Neural progenitor cell (in vitro differentiated cells): ENCODE measurements around the gene ALK. TPM values are rescaled to one million over a fixed set of nuclear protein-coding genes. Genes with fewer than 3 reads are reported as not detected.
"Not testable (repeated sequence)": the region's sequence is repeated elsewhere in the genome, so short reads cannot be mapped to it uniquely, and the experiment has no call there.

Experiments used
- DNase-seq: peaks from one replicate; pipeline ENCODE4 v3.0.0-alpha.2; 2016; ENCODE audit warnings: low spot score
- H2AFZ ChIP-seq: fragments of 200-600 bp; sonication (generic); replicated peaks from 2 replicates; pipeline ENCODE4 v1.6.1; 2016; ENCODE audit warnings: antibody characterized with exemption
- H3F3A ChIP-seq: fragments of 200-600 bp; sonication (generic); 2 replicates; pipeline ENCODE4 v1.6.1; 2016; ENCODE audit warnings: antibody characterized with exemption, low read depth
- H3K27ac ChIP-seq: fragments of 200-600 bp; sonication (generic); 2 replicates; pipeline ENCODE4 v1.5.1; 2016; ENCODE audit warnings: mild to moderate bottlenecking
- H3K27me3 ChIP-seq: fragments of 200-600 bp; sonication (generic); 2 replicates; pipeline ENCODE4 v1.6.1; 2016; ENCODE audit warnings: mild to moderate bottlenecking, moderate library complexity
- H3K36me3 ChIP-seq: fragments of 200-600 bp; sonication (generic); 2 replicates; pipeline ENCODE4 v1.5.1; 2016
- H3K4me1 ChIP-seq: fragments of 200-600 bp; sonication (generic); 2 replicates; pipeline ENCODE4 v1.6.1; 2016; ENCODE audit warnings: mixed run types
- H3K4me2 ChIP-seq: fragments of 200-600 bp; sonication (generic); 2 replicates; pipeline ENCODE4 v1.6.1; 2016
- H3K4me3 ChIP-seq: fragments of 200-600 bp; sonication (generic); 2 replicates; pipeline ENCODE4 v1.5.1; 2016
- H3K79me2 ChIP-seq: fragments of 200-600 bp; sonication (generic); 2 replicates; pipeline ENCODE4 v1.6.1; 2016; ENCODE audit warnings: low read depth
- H3K9ac ChIP-seq: fragments of 200-600 bp; sonication (generic); 2 replicates; pipeline ENCODE4 v1.6.1; 2016
- H3K9me3 ChIP-seq: fragments of 200-600 bp; sonication (generic); 2 replicates; pipeline ENCODE4 v1.5.1; 2016; ENCODE audit warnings: low read depth
- H4K20me1 ChIP-seq: fragments of 200-600 bp; sonication (generic); 2 replicates; pipeline ENCODE4 v1.6.1; 2016; ENCODE audit warnings: low read depth
- H3K27ac Mint-ChIP-seq: 3 replicates; pipeline ENCODE4 v1.8.0; 2021; ENCODE audit warnings: mixed read lengths
- H3K27me3 Mint-ChIP-seq: 2 replicates; pipeline ENCODE4 v1.8.0; 2022; ENCODE audit warnings: low read depth, mild to moderate bottlenecking, inconsistent platforms, moderate library complexity, mixed read lengths; ENCODE audit not compliant: insufficient read depth
- H3K36me3 Mint-ChIP-seq: 3 replicates; pipeline ENCODE4 v1.8.0; 2021; ENCODE audit warnings: mixed read lengths
- H3K4me1 Mint-ChIP-seq: 3 replicates; pipeline ENCODE4 v1.8.0; 2021; ENCODE audit warnings: mixed read lengths
- H3K4me3 Mint-ChIP-seq: 3 replicates; pipeline ENCODE4 v1.8.0; 2021; ENCODE audit warnings: mild to moderate bottlenecking, moderate library complexity, mixed read lengths
- H3K9me3 Mint-ChIP-seq: 3 replicates; pipeline ENCODE4 v1.8.0; 2020; ENCODE audit warnings: mixed read lengths
- EZH2 ChIP-seq: fragments of 200-600 bp; sonication (generic); IDR thresholded peaks from 2 replicates; pipeline ENCODE4 v1.6.1; 2017; ENCODE audit warnings: antibody characterized with exemption, mild to moderate bottlenecking, moderate library complexity
- EZH2phosphoT487 ChIP-seq: fragments of 200-600 bp; sonication (generic); IDR thresholded peaks from 2 replicates; pipeline ENCODE4 v1.6.1; 2017; ENCODE audit warnings: antibody characterized with exemption
- total RNA-seq: library from RNA; depleted of rRNA; stranded (reverse); fragments of >200 nt; gene quantifications from 2 replicates; pipeline ENCODE4 v1.2.3, GENCODE V29; 2015; ENCODE audit warnings: low replicate concordance
- TF ChIP-seq, protein P1 (sequence below): fragments of 200-600 bp; sonication (generic); IDR thresholded peaks from 2 replicates; pipeline ENCODE4 v1.5.1; 2017; ENCODE audit warnings: antibody characterized with exemption, mild to moderate bottlenecking

ALK gene
- total RNA-seq, 1 donor from 2014 or later: not detected

DNA sequence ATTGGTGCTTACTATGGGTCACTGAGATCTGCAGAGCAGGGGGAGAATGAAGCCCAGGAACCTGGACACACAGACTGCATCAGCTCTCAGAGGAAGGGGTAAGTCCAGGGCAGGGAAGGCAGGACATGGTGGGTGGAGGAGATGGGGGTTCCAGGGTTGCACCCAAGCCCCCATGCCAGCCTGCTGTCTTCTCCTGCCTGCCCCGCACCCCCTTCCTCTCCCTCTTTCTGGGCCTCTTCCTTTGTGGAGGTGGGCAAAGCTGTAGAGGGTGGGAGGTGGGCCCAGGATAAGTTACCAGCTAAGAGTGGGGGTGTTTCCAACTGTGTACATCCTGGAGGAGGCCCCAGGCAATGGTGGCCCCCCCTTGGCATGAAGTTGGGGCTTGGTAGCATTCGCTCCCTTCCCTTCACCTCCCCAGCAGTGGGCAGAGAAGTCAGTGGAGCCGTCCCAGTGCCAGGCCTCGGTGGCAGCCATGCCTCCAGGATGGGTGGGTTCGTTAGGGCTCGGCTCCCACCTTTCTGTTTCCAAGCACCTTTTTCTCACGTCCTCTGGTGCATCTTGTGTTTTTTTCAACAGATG is 674.0 kb downstream of the ALK start:
- TF ChIP-seq EZH2: no peak
- TF ChIP-seq, protein P1, sequence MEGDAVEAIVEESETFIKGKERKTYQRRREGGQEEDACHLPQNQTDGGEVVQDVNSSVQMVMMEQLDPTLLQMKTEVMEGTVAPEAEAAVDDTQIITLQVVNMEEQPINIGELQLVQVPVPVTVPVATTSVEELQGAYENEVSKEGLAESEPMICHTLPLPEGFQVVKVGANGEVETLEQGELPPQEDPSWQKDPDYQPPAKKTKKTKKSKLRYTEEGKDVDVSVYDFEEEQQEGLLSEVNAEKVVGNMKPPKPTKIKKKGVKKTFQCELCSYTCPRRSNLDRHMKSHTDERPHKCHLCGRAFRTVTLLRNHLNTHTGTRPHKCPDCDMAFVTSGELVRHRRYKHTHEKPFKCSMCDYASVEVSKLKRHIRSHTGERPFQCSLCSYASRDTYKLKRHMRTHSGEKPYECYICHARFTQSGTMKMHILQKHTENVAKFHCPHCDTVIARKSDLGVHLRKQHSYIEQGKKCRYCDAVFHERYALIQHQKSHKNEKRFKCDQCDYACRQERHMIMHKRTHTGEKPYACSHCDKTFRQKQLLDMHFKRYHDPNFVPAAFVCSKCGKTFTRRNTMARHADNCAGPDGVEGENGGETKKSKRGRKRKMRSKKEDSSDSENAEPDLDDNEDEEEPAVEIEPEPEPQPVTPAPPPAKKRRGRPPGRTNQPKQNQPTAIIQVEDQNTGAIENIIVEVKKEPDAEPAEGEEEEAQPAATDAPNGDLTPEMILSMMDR: no peak
- no peak for TF ChIP-seq EZH2phosphoT487
- Histone ChIP-seq H3F3A (no peaks in the 10 kb centered on the region), H3K9me3 (no peaks in the 10 kb centered on the region), H3K4me2 (no peak overlapping the region), H3K9ac (no peak overlapping the region), H4K20me1 (no peaks in the 10 kb centered on the region), H3K27ac (no peak overlapping the region), H3K36me3 (no peaks in the 10 kb centered on the region), H3K4me3 (no peak overlapping the region), H3K27me3 (no peaks in the 10 kb centered on the region), H3K79me2 (no peaks in the 10 kb centered on the region), H3K4me1 (peaks cover 4% of the 10 kb centered on the region), H2AFZ (no peak overlapping the region)
- peaks cover 9% of the 10 kb centered on the region for H3K27me3 Mint-ChIP-seq
- H3K4me1 Mint-ChIP-seq: peaks cover 9% of the 10 kb centered on the region
- H3K4me3 Mint-ChIP-seq: no peak overlapping the region
- no peak overlapping the region for H3K27ac Mint-ChIP-seq
- no peak for DNase-seq
- H3K36me3 Mint-ChIP-seq: no peaks in the 10 kb centered on the region
- H3K9me3 Mint-ChIP-seq: no peaks in the 10 kb centered on the region

DNA sequence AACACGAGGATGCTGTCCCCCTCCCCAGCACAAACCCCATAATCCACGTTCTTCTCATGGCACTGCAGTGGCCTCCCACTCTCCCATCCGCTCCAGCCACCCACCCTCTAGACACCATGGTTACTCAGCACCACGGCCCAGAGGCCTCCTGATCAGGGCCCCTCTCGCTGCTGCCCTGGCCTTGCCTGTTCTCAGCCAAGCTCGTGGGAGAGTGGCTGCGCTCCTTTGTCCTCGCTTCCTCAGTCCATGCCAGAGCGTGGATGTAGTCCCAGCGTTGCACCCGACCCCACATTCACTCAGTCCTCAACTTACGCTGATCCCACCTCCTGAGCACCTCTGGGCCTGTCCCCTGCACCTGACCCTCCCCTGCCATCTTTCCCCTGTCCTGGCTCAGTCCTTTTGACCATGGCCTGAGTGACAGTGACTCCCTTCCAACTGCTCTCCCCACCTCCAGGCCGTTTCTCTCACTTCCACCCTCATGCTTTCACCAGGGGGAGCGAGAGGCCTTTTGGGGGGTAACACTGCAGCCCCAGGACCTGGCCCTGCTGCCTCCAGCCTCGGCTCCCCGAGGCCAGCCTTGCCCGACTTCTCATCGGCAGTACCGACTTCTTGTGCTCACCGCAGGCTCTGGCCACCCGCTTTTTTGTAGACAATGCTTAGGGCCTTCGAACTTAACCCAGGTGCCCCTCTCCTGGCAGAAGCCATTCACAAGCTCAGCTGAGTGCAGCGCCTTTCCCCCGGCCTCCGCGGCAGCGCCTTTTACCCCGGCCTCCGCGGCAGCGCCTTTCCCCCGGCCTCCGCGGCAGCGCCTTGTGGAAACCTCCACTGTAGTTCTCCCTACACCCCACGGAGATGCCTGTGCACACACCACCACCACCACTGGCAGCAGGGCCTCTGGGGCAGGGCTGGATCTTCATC is 674.7 kb downstream of the ALK start:
- no peaks in the 10 kb centered on the region for H4K20me1 ChIP-seq
- peaks cover 4% of the 10 kb centered on the region for H3K4me1 ChIP-seq

DNA sequence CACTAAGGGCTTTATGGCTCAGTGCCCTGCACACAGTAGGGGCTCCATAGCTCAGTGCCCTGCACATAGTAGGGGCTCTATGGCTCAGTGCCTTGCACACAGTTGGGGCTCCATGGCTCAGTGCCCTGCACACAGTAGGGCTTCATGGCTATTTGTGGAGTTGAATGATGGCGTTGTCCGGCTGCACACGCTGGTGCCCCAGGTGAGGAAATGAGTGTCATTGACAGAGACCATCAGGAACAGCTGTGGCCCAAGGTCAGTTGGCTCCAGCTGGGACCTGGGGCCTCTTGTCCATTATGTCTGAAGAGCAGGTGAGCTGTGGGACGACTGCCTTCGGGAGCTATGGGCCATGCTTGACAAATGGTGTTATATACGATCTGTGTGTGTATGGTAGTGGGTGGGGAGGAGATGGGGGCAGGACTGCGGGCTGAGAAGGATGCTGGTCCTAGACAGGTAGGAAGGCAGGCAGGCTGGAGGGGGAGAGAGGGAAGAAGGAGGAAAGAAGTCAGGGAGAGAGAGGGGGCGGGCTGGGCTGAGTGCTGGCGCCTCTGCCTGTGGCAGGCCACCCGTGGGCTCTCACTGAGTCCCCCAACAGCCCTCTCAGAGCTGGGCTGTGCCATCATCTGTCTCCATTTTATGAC is 675.5 kb downstream of the ALK start:
- peaks cover 10% of the 10 kb centered on the region for H3K27me3 Mint-ChIP-seq
- H3K27me3 ChIP-seq: no peaks in the 10 kb centered on the region
- no peaks in the 10 kb centered on the region for H3F3A ChIP-seq
- no peaks in the 10 kb centered on the region for H3K36me3 ChIP-seq
- no peaks in the 10 kb centered on the region for H3K79me2 ChIP-seq
- H4K20me1 ChIP-seq: no peaks in the 10 kb centered on the region
- H2AFZ ChIP-seq: no peak overlapping the region
- H3K36me3 Mint-ChIP-seq: no peaks in the 10 kb centered on the region
- no peak overlapping the region for H3K27ac ChIP-seq
- H3K4me1 Mint-ChIP-seq: peaks cover 9% of the 10 kb centered on the region
- H3K9me3 Mint-ChIP-seq: no peaks in the 10 kb centered on the region
- no peak overlapping the region for H3K9ac ChIP-seq
- H3K4me2 ChIP-seq: no peak overlapping the region
- peak overlapping the region; percentile 37 for H3K27ac Mint-ChIP-seq
- H3K4me3 ChIP-seq: no peak overlapping the region
- TF ChIP-seq, protein P1: no peak
- TF ChIP-seq EZH2 (no peak), EZH2phosphoT487 (no peak)
- H3K4me1 ChIP-seq: peaks cover 4% of the 10 kb centered on the region
- no peaks in the 10 kb centered on the region for H3K9me3 ChIP-seq
- no peak for DNase-seq
- H3K4me3 Mint-ChIP-seq: peak overlapping the region; percentile 38

More for the DNA sequence above, 674.7 kb downstream of the ALK start:
- H3F3A ChIP-seq: no peaks in the 10 kb centered on the region
- Mint-ChIP-seq H3K36me3 (no peaks in the 10 kb centered on the region), H3K27ac (peak overlapping the region; percentile 37), H3K4me1 (peaks cover 9% of the 10 kb centered on the region), H3K4me3 (peak overlapping the region; percentile 25), H3K27me3 (peaks cover 9% of the 10 kb centered on the region), H3K9me3 (no peaks in the 10 kb centered on the region)
- no peaks in the 10 kb centered on the region for H3K27me3 ChIP-seq
- no peak overlapping the region for H3K4me2 ChIP-seq
- H3K9me3 ChIP-seq: no peaks in the 10 kb centered on the region
- no peak overlapping the region for H3K9ac ChIP-seq
- no peaks in the 10 kb centered on the region for H3K36me3 ChIP-seq
- H3K79me2 ChIP-seq: no peaks in the 10 kb centered on the region
- TF ChIP-seq EZH2phosphoT487 (no peak), EZH2 (no peak)
- TF ChIP-seq, protein P1: no peak
- H3K27ac ChIP-seq: no peak overlapping the region
- no peak overlapping the region for H2AFZ ChIP-seq
- no peak for DNase-seq
- H3K4me3 ChIP-seq: no peak overlapping the region

DNA sequence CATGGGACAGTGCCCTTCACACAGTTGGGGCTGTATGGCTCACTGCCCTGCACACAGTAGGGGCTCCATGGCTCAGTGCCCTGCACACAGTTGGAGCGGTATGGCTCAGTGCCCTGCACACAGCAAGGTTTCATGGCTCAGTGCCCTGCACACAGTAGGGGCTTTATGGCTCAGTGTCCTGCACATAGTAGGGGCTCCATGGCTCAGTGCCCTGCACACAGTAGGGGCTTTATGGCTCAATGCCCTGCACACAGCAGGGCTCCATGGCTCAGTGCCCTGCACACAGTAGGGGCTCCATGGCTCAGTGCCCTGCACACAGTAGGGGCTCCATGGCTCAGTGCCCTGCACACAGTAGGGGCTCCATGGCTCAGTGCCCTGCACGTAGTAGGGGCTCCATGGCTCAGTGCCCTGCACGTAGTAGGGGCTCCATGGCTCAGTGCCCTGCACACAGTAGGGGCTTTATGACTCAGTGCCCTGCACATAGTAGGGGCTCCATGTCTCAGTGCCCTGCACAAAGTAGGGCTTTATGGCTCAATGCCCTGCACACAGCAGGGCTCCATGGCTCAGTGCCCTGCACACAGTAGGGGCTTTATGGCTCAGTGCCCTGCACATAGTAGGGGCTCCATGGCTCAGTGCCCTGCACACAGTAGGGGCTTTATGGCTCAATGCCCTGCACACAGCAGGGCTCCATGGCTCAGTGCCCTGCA is 676.2 kb downstream of the ALK start:
- H3F3A ChIP-seq, H3K27me3 ChIP-seq, H3K4me3 Mint-ChIP-seq, H3K36me3 Mint-ChIP-seq, H3K9ac ChIP-seq, H3K27ac ChIP-seq, H3K4me1 ChIP-seq, H3K27ac Mint-ChIP-seq, H3K4me1 Mint-ChIP-seq, H3K9me3 ChIP-seq, H3K4me3 ChIP-seq, H2AFZ ChIP-seq, H3K9me3 Mint-ChIP-seq, H4K20me1 ChIP-seq, DNase-seq, H3K4me2 ChIP-seq, H3K36me3 ChIP-seq, H3K79me2 ChIP-seq: not testable (repeated sequence)
- H3K27me3 Mint-ChIP-seq: peaks cover 14% of the 10 kb centered on the region
